Brain microvascular endothelial cell (primary cell): ENCODE data around the gene LRP4.

Experiments
- DNase-seq: peaks from one replicate; pipeline ENCODE4 v3.0.0-alpha.2; 2020
- H3K27ac ChIP-seq: fragments of 250-450 bp; sonication (Bioruptor Pico); 2 replicates; pipeline ENCODE4 v1.5.1; 2020; ENCODE audit warnings: mild to moderate bottlenecking, moderate library complexity
- H3K27me3 ChIP-seq: fragments of 250-450 bp; sonication (Bioruptor Pico); replicated peaks from 2 replicates; pipeline ENCODE4 v1.5.1; 2020; ENCODE audit warnings: mild to moderate bottlenecking
- H3K36me3 ChIP-seq: fragments of 250-450 bp; sonication (Bioruptor Pico); replicated peaks from 2 replicates; pipeline ENCODE4 v1.5.1; 2020; ENCODE audit warnings: mild to moderate bottlenecking
- H3K4me3 ChIP-seq: 2 replicates; pipeline ENCODE4 v1.5.1; 2011; ENCODE audit warnings: low read depth, mild to moderate bottlenecking, control low read depth, low read length, moderate library complexity
- CTCF ChIP-seq: IDR thresholded peaks from 2 replicates; pipeline ENCODE4 v1.5.1; 2011; ENCODE audit warnings: low read depth, mild to moderate bottlenecking, moderate library complexity, low read length, control low read depth, inconsistent platforms; ENCODE audit errors: missing control alignments
- in situ Hi-C: cut with HindIII; loops from 2 replicates; pipeline ENCODE4 v1.10.0; 2017; ENCODE audit warnings: low sequenced_read_pairs, low pct_ligation_motif_present

The LRP4 gene

GRCh38 chr11:46914910-46915309, 3.4 kb downstream of the LRP4 start:
- TF ChIP-seq CTCF = no peak
- Histone ChIP-seq H3K27me3 (no peaks in the 10 kb centered on the region), H3K36me3 (no peaks in the 10 kb centered on the region), H3K27ac (no peak overlapping the region), H3K4me3 (no peak overlapping the region)
- DNase-seq = no peak
- in situ Hi-C loops = loop anchor here (25.0 kb wide), 1 partner anchor 222 kb away; no protein-coding TSS in a partner anchor

GRCh38 chr11:46914363-46914762, 4.0 kb downstream of the LRP4 start:
- Histone ChIP-seq H3K27ac (no peak overlapping the region), H3K4me3 (no peak overlapping the region), H3K27me3 (no peaks in the 10 kb centered on the region), H3K36me3 (no peaks in the 10 kb centered on the region)
- no peak for TF ChIP-seq CTCF
- in situ Hi-C loops = loop anchor here (25.0 kb wide), 1 partner anchor 223 kb away; no protein-coding TSS in a partner anchor
- peak; percentile 64 for DNase-seq

GRCh38 chr11:46913484-46913883, 4.9 kb downstream of the LRP4 start:
- Histone ChIP-seq H3K4me3 (no peak overlapping the region), H3K36me3 (no peaks in the 10 kb centered on the region), H3K27me3 (no peaks in the 10 kb centered on the region), H3K27ac (no peak overlapping the region)
- no peak for TF ChIP-seq CTCF
- in situ Hi-C loops = loop anchor here (25.0 kb wide), 1 partner anchor 224 kb away; no protein-coding TSS in a partner anchor
- DNase-seq = no peak

GRCh38 chr11:46912526-46913150, 5.7 kb downstream of the LRP4 start:
- DNase-seq = no peak
- Histone ChIP-seq H3K27me3 (no peaks in the 10 kb centered on the region), H3K4me3 (peak overlapping the region; percentile 18), H3K36me3 (no peaks in the 10 kb centered on the region), H3K27ac (no peak overlapping the region)
- in situ Hi-C loops = loop anchor here (25.0 kb wide), 1 partner anchor 225 kb away; no protein-coding TSS in a partner anchor
- TF ChIP-seq CTCF = no peak

- in situ Hi-C loops = loop anchor here (25.0 kb wide), 1 partner anchor 230 kb away; no protein-coding TSS in a partner anchor
- Histone ChIP-seq H3K27me3 (no peaks in the 10 kb centered on the region), H3K4me3 (no peak overlapping the region), H3K27ac (no peak overlapping the region), H3K36me3 (no peaks in the 10 kb centered on the region)
- TF ChIP-seq CTCF = no peak
- no peak for DNase-seq
Observed at GRCh38 chr11:46907606-46908005, 10.7 kb downstream of the LRP4 start.
